Endothelial cell of umbilical vein (primary cell): ENCODE measurements around the gene PTPN5. TPM values are rescaled to one million over a fixed set of nuclear protein-coding genes. Genes with fewer than 3 reads are reported as not detected.

ENCODE experiments used
- BruUV-seq: library from RNA; stranded (reverse); fragments of 400-500 nt; replicated peaks from 2 replicates; lab custom pipeline; 2021; lab: Mats Ljungman, UMichigan
- CTCF ChIA-PET: fragments of 300-600, 350-600 bp; sonication (Branson Sonifier 250); formaldehyde crosslinking; loops from one replicate; lab custom pipeline; 2021; ENCODE audit warnings: antibody characterized with exemption, inconsistent platforms; lab: Charles Lee
- POLR2A ChIA-PET: fragments of 300-600, 350-600 bp; sonication (Branson Sonifier 250); formaldehyde crosslinking; loops from one replicate; lab custom pipeline; 2021; ENCODE audit warnings: antibody characterized with exemption, inconsistent platforms; lab: Charles Lee
- DNase-seq: peaks from one replicate; pipeline ENCODE4 v3.0.0-alpha.2; 2011; ENCODE audit warnings: low read depth, low spot score
- FAIRE-seq: peaks from 2 replicates; lab custom pipeline; 2011; peaks lifted over from hg19 to GRCh38; lab: Jason Lieb, UNC
- H2AFZ ChIP-seq: 2 replicates; pipeline ENCODE4 v1.6.0; 2012; ENCODE audit warnings: low read depth, low read length, control low read depth, inconsistent platforms
- H3K27ac ChIP-seq: 2 replicates; pipeline ENCODE4 v1.5.1; 2011; ENCODE audit warnings: low read depth, mild to moderate bottlenecking, control low read depth, low read length, moderate library complexity; ENCODE audit not compliant: insufficient read depth
- H3K27me3 ChIP-seq, 2 experiments: 2 replicates each; pipeline versions ENCODE4 v1.6.0 to v1.6.1; 2011; ENCODE audit warnings: low read length in 2 of 2, mixed read lengths in 1 of 2; ENCODE audit not compliant: control insufficient read depth in 2 of 2, insufficient read depth in 2 of 2
- H3K36me3 ChIP-seq, 2 experiments: 2 replicates in 1 of 2; 3 replicates in 1 of 2; pipeline ENCODE4 v1.5.1; 2011; ENCODE audit warnings: low read length in 2 of 2, mild to moderate bottlenecking in 1 of 2, moderate library complexity in 1 of 2; ENCODE audit not compliant: control insufficient read depth in 2 of 2, insufficient read depth in 2 of 2; ENCODE audit errors: extremely low read depth in 1 of 2
- H3K4me1 ChIP-seq: 3 replicates; pipeline ENCODE4 v1.5.1; 2011; ENCODE audit warnings: mild to moderate bottlenecking, low read length; ENCODE audit not compliant: control insufficient read depth, insufficient read depth; ENCODE audit errors: extremely low read depth
- H3K4me2 ChIP-seq: 2 replicates; pipeline ENCODE4 v1.6.1; 2011; ENCODE audit warnings: low read length, control low read depth, mixed read lengths; ENCODE audit not compliant: insufficient read depth
- H3K4me3 ChIP-seq, 3 experiments: fragments of 200-600 bp in 1 of 3; sonication (generic), shearing (Covaris generic) in 1 of 3; replicated peaks in 1 of 3; 2 replicates each; pipeline ENCODE4 v1.5.1; 2011 to 2016; ENCODE audit warnings: control low read depth in 3 of 3, low read length in 3 of 3, mild to moderate bottlenecking in 2 of 3, inconsistent platforms in 1 of 3, low read depth in 1 of 3, moderate library complexity in 1 of 3; ENCODE audit not compliant: insufficient read depth in 1 of 3
- H3K79me2 ChIP-seq: 2 replicates; pipeline ENCODE4 v1.6.0; 2012; ENCODE audit warnings: low read length, inconsistent platforms; ENCODE audit not compliant: control insufficient read depth, insufficient read depth
- H3K9ac ChIP-seq: replicated peaks from 2 replicates; pipeline ENCODE3; 2011; ENCODE audit warnings: low read length, control low read depth; ENCODE audit not compliant: insufficient read depth; ENCODE audit errors: extremely low read depth
- H3K9me1 ChIP-seq: replicated peaks from 3 replicates; pipeline ENCODE4 v1.6.0; 2011; ENCODE audit warnings: mild to moderate bottlenecking, low read length; ENCODE audit not compliant: control insufficient read depth, insufficient read depth; ENCODE audit errors: extremely low read depth
- H3K9me3 ChIP-seq: replicated peaks from 2 replicates; pipeline ENCODE4 v1.5.1; 2012; ENCODE audit warnings: low read length, inconsistent platforms; ENCODE audit not compliant: control insufficient read depth, insufficient read depth
- H4K20me1 ChIP-seq: replicated peaks from 2 replicates; pipeline ENCODE3; 2011; ENCODE audit warnings: mild to moderate bottlenecking, low read length; ENCODE audit not compliant: control insufficient read depth, insufficient read depth; ENCODE audit errors: extremely low read depth
- EZH2 ChIP-seq: IDR thresholded peaks from 2 replicates; pipeline ENCODE4 v1.6.1; 2012; ENCODE audit warnings: borderline replicate concordance, low read depth, mild to moderate bottlenecking, moderate library complexity, low read length, inconsistent platforms; ENCODE audit not compliant: severe bottlenecking
- FOS ChIP-seq: IDR thresholded peaks from 2 replicates; pipeline ENCODE4 v1.6.1; 2011; ENCODE audit warnings: mild to moderate bottlenecking, low read length, moderate library complexity, borderline replicate concordance; ENCODE audit not compliant: insufficient read depth
- GATA2 ChIP-seq: IDR thresholded peaks from 2 replicates; pipeline ENCODE4 v1.7.0; 2011; ENCODE audit warnings: low read depth, mild to moderate bottlenecking, moderate library complexity, mixed read lengths, low read length; ENCODE audit not compliant: insufficient read length, insufficient read depth
- JUN ChIP-seq: IDR thresholded peaks from 2 replicates; pipeline ENCODE4 v1.6.1; 2011; ENCODE audit warnings: borderline replicate concordance, low read depth; ENCODE audit not compliant: insufficient read length, insufficient read depth
- MYC ChIP-seq: IDR thresholded peaks from one replicate; pipeline ENCODE4 v1.6.1; 2011; ENCODE audit warnings: mild to moderate bottlenecking, low read depth, low read length
- POLR2A ChIP-seq: IDR thresholded peaks from 2 replicates; pipeline ENCODE4 v1.6.1; 2012; ENCODE audit warnings: low read depth, mild to moderate bottlenecking, control low read depth, low read length
- POLR2AphosphoS5 ChIP-seq: IDR thresholded peaks from 2 replicates; pipeline ENCODE4 v1.6.1; 2012; ENCODE audit warnings: low read depth, mild to moderate bottlenecking, control low read depth, low read length, moderate library complexity; ENCODE audit not compliant: insufficient read depth
- dilution Hi-C: fragments of 300-500 bp; cut with MboI; formaldehyde crosslinking; loops from one replicate; pipeline ENCODE4 v1.15.0; 2019; ENCODE audit warnings: low sequenced_read_pairs; ENCODE audit not compliant: extremely low pct_ligation_motif_present
- intact Hi-C: fragments of 100-400 bp; cut with micrococcal nuclease; formaldehyde crosslinking; loops from one replicate; pipeline ENCODE4 v1.10.0; 2022
- polyA plus RNA-seq, 4 experiments: library from polyadenylated mRNA; depleted of rRNA in 3 of 4; stranded (reverse) in 3 of 4; unstranded in 1 of 4; fragments of >200 nt; gene quantifications; 2 replicates each; pipeline versions ENCODE4 v1.2.1 to v1.2.3, GENCODE V29; 2011 to 2012; ENCODE audit warnings: missing spikeins in 1 of 4
- total RNA-seq: library from RNA; stranded (reverse); gene quantifications from 2 replicates; pipeline ENCODE4 v1.2.3, GENCODE V29; 2021
- TF ChIP-seq, protein P1 (sequence below): IDR thresholded peaks from 2 replicates; pipeline ENCODE4 v1.6.1; 2011; ENCODE audit not compliant: insufficient read depth, insufficient read length
- TF ChIP-seq, protein P2 (sequence below), 2 donors: IDR thresholded peaks; 1 replicate in 1 of 2; 2 replicates in 1 of 2; pipeline ENCODE4 v1.5.1; 2011; ENCODE audit warnings: low read length in 2 of 2, mild to moderate bottlenecking in 2 of 2, moderate library complexity in 2 of 2, control low read depth in 1 of 2, inconsistent platforms in 1 of 2, low read depth in 1 of 2; ENCODE audit not compliant: insufficient read depth in 1 of 2; ENCODE audit errors: extremely low read depth in 1 of 2

PTPN5 gene
- total and polyA plus RNA-seq, 2 donors (not counting 3 experiments of a cell fraction or from before 2014, with no cell fraction given) = not detected

DNA sequence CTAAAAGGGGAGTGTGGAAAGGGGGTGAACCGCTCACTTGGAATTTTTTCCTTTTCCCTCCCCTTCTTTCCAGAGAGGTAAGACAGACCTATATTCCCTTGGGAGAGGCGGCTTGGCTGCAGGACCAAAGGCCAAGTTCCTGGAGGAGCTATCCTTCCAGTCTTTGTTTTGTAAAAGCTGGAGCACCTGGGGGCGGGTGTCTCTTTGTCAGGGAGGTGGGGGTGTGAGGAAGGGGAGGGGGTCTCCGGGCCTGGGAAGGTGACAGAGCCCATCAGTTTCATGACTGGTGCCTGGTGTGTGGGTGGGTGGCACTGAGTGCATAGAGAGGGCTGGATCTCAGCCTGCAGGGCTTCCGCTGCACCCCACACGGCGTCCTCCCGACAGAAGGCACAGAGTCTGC, 18.5 kb downstream of the PTPN5 start:
- DNase-seq (no peak), FAIRE-seq (no peak)
- Histone ChIP-seq H2AFZ (no peak overlapping the region), H3K4me1 (no peaks in the 10 kb centered on the region), H3K36me3 (no peaks in the 10 kb centered on the region), H3K4me2 (no peak overlapping the region), H4K20me1 (no peaks in the 10 kb centered on the region), H3K9me1 (no peaks in the 10 kb centered on the region), H3K9me3 (no peaks in the 10 kb centered on the region), H3K27me3 (peaks cover 0 to 3% of the 10 kb centered on the region in 2 experiments), H3K4me3 (no peak overlapping the region), H3K9ac (no peak overlapping the region), H3K79me2 (no peaks in the 10 kb centered on the region), H3K27ac (no peak overlapping the region)
- TF ChIP-seq POLR2AphosphoS5 (no peak), FOS (no peak), POLR2A (no peak), MYC (no peak), JUN (no peak), GATA2 (no peak), EZH2 (no peak)
- TF ChIP-seq, protein P1, sequence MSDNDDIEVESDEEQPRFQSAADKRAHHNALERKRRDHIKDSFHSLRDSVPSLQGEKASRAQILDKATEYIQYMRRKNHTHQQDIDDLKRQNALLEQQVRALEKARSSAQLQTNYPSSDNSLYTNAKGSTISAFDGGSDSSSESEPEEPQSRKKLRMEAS = no peak
- TF ChIP-seq, protein P2, sequence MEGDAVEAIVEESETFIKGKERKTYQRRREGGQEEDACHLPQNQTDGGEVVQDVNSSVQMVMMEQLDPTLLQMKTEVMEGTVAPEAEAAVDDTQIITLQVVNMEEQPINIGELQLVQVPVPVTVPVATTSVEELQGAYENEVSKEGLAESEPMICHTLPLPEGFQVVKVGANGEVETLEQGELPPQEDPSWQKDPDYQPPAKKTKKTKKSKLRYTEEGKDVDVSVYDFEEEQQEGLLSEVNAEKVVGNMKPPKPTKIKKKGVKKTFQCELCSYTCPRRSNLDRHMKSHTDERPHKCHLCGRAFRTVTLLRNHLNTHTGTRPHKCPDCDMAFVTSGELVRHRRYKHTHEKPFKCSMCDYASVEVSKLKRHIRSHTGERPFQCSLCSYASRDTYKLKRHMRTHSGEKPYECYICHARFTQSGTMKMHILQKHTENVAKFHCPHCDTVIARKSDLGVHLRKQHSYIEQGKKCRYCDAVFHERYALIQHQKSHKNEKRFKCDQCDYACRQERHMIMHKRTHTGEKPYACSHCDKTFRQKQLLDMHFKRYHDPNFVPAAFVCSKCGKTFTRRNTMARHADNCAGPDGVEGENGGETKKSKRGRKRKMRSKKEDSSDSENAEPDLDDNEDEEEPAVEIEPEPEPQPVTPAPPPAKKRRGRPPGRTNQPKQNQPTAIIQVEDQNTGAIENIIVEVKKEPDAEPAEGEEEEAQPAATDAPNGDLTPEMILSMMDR (IDR thresholded peaks at IDR 0.05; ENCODE audit: extremely low read depth in 1 of 2, insufficient read depth in 1 of 2, low read depth in 1 of 2, low read length in 2 of 2) = no peak
- BruUV-seq = no TSS peak
- dilution Hi-C loops (no loop called here), intact Hi-C loops (no loop called here)
- POLR2A ChIA-PET = no interaction called here
- CTCF ChIA-PET = interaction anchor here (1.0 to 7.7 kb wide), 3 partner anchors 8 to 28 kb away, joined by 3 to 65 read pairs (median 30); no protein-coding TSS in a partner anchor
